Type B pancreatic cell (in vitro differentiated cells): ENCODE data around the gene RGS11. TPM values are rescaled to one million over a fixed set of nuclear protein-coding genes. Genes with fewer than 3 reads are reported as not detected.

Experiments
- DNase-seq: peaks from one replicate; pipeline ENCODE4 v3.0.0; 2021; ENCODE audit warnings: mixed read lengths; ENCODE audit not compliant: unreplicated experiment; ENCODE audit errors: extremely low spot score
- H3K27ac Mint-ChIP-seq: 2 replicates; pipeline ENCODE4 v1.8.0; 2021; ENCODE audit warnings: mild to moderate bottlenecking, mixed read lengths
- H3K27me3 Mint-ChIP-seq: 2 replicates; pipeline ENCODE4 v1.8.0; 2021; ENCODE audit warnings: mixed read lengths
- H3K36me3 Mint-ChIP-seq: 2 replicates; pipeline ENCODE4 v1.8.0; 2021; ENCODE audit warnings: mixed read lengths
- H3K4me1 Mint-ChIP-seq: one replicate; pipeline ENCODE4 v1.8.0; 2021; ENCODE audit warnings: mixed read lengths; ENCODE audit not compliant: unreplicated experiment
- H3K4me3 Mint-ChIP-seq: 2 replicates; pipeline ENCODE4 v1.8.0; 2021; ENCODE audit warnings: mild to moderate bottlenecking, mixed read lengths
- H3K9me3 Mint-ChIP-seq: 2 replicates; pipeline ENCODE4 v1.8.0; 2021; ENCODE audit warnings: mixed read lengths
- CTCF ChIP-seq: fragments of 200-600 bp; sonication (generic); conservative IDR thresholded peaks from 2 replicates; pipeline ENCODE4 v1.5.0; 2021; ENCODE audit warnings: antibody characterized with exemption, mild to moderate bottlenecking
- total RNA-seq: library from RNA; stranded (reverse); gene quantifications from 2 replicates; pipeline ENCODE4 v1.2.1, GENCODE V29; 2021; ENCODE audit warnings: low replicate concordance

RGS11 gene
- total RNA-seq, 1 donor from 2014 or later: 6.6 TPM

- DNase-seq: no peak
- H3K4me1 Mint-ChIP-seq: peaks cover 4% of the 10 kb centered on the region
- no peak overlapping the region for H3K27ac Mint-ChIP-seq
- H3K27me3 Mint-ChIP-seq: no peaks in the 10 kb centered on the region
- no peak overlapping the region for H3K4me3 Mint-ChIP-seq
- H3K36me3 Mint-ChIP-seq: peaks cover 4% of the 10 kb centered on the region
- TF ChIP-seq CTCF: no peak
- no peaks in the 10 kb centered on the region for H3K9me3 Mint-ChIP-seq
Observed at GRCh38 chr16:320206-320605, 44.5 kb upstream of the RGS11 start.

- no peak overlapping the region for H3K27ac Mint-ChIP-seq
- no peak overlapping the region for H3K4me3 Mint-ChIP-seq
- H3K4me1 Mint-ChIP-seq: peaks cover 4% of the 10 kb centered on the region
- no peaks in the 10 kb centered on the region for H3K9me3 Mint-ChIP-seq
- peak; percentile 59 for TF ChIP-seq CTCF
- no peak for DNase-seq
- H3K36me3 Mint-ChIP-seq: peaks cover 4% of the 10 kb centered on the region
- H3K27me3 Mint-ChIP-seq: no peaks in the 10 kb centered on the region
Observed at GRCh38 chr16:318628-319027, 42.9 kb upstream of the RGS11 start.

GRCh38 chr16:317583-317982 lies 41.8 kb upstream of the RGS11 start:
- Mint-ChIP-seq H3K9me3 (no peaks in the 10 kb centered on the region), H3K4me1 (peaks cover 4% of the 10 kb centered on the region), H3K36me3 (peaks cover 4% of the 10 kb centered on the region), H3K4me3 (no peak overlapping the region), H3K27ac (no peak overlapping the region), H3K27me3 (no peaks in the 10 kb centered on the region)
- no peak for DNase-seq
- TF ChIP-seq CTCF: no peak

- H3K4me3 Mint-ChIP-seq: no peak overlapping the region
- no peak for TF ChIP-seq CTCF
- no peak for DNase-seq
- peaks cover 4% of the 10 kb centered on the region for H3K36me3 Mint-ChIP-seq
- H3K27ac Mint-ChIP-seq: no peak overlapping the region
- H3K27me3 Mint-ChIP-seq: no peaks in the 10 kb centered on the region
- H3K4me1 Mint-ChIP-seq: peaks cover 4% of the 10 kb centered on the region
- H3K9me3 Mint-ChIP-seq: no peaks in the 10 kb centered on the region
Observed at GRCh38 chr16:316741-317464, 41.2 kb upstream of the RGS11 start.

GRCh38 chr16:314795-315299 lies 39.1 kb upstream of the RGS11 start:
- H3K27ac Mint-ChIP-seq: no peak overlapping the region
- no peaks in the 10 kb centered on the region for H3K27me3 Mint-ChIP-seq
- H3K4me1 Mint-ChIP-seq: peaks cover 4% of the 10 kb centered on the region
- no peak overlapping the region for H3K4me3 Mint-ChIP-seq
- TF ChIP-seq CTCF: no peak
- H3K36me3 Mint-ChIP-seq: no peaks in the 10 kb centered on the region
- no peaks in the 10 kb centered on the region for H3K9me3 Mint-ChIP-seq
- no peak for DNase-seq
